GM18526 (cell line): ENCODE data around the gene TMOD3.

Experiments used
- POLR2A ChIP-seq: IDR thresholded peaks from 3 replicates; pipeline ENCODE4 v1.6.1; 2011; ENCODE audit not compliant: insufficient read length; ENCODE audit errors: extremely low read depth

TMOD3 gene

DNA sequence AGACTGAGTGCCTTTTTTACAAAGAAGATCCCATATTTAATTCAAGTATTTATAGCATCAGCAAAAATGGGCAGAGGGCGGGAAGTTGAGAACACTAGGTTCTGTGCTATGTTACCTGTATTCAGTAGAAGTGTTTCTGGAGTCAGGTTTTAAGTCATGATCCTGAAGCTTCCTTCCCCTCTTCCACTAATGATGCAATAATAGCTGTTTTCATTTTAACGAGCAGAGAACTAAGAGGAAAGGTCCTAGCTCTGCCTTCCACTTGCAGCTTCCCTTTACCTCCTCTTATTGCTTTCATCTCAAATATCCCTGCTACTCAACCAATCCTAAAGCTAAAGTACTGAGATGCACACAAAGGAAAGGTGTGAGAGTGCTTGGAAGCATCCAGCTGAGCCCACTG is 16.9 kb upstream of the TMOD3 start:
- TF ChIP-seq POLR2A: no peak

DNA sequence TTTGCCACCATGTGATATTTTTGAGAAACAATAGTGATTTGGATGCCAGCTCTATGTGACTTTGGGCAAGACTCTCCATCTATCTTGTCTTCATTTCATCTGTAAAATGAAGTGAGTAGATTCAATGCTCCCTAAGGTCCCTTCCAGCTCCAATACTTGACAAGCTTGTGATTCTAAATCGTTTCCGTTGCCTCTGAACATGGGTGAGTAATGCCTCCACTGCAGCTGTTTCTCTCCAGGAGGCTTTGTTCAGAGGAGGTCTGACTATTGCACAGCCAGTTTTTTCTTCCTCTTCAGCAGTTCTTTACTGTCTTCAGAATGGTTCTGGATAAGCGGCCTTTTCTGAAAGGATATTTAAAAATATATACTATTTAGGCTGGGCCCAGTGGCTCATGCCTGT is 14.8 kb upstream of the TMOD3 start:
- TF ChIP-seq POLR2A: no peak

DNA sequence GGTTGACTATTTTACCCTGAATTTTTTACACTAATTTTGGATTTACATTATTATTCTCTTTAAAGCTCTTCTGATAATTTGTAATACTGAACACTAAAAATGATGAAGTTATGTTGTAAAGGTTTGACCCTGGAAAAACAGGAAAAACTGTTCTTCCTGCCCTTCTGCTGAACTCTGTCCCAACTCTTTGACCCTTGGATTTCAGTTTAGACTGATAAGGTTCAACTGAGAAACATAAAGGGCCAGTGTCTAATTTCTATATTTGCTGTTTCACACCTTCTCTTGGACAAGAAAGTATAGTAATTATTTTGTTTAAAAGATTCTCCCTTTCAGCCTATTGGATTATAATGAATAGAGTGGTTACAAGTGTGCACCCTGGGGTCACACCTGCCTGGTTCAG is 12.8 kb upstream of the TMOD3 start:
- no peak for TF ChIP-seq POLR2A

DNA sequence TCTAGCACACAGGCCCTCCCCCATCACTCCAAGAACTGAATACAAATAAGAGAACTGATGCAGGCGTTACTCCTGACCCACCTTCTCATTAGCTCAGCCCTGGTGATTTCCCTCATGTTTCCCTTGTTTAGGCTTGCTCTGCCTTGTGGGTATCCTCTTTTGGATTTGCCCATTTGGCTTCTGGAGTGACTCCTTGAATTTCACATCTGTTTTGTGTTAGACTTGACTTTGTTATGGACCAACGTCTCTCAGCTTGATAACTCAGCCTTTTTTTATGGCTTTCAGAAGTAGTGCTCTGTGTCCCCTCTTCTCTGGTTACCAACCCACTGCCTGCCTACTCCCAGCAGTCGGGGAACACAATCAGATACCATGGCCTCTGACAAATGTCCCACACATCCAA is 11.3 kb upstream of the TMOD3 start:
- no peak for TF ChIP-seq POLR2A

DNA sequence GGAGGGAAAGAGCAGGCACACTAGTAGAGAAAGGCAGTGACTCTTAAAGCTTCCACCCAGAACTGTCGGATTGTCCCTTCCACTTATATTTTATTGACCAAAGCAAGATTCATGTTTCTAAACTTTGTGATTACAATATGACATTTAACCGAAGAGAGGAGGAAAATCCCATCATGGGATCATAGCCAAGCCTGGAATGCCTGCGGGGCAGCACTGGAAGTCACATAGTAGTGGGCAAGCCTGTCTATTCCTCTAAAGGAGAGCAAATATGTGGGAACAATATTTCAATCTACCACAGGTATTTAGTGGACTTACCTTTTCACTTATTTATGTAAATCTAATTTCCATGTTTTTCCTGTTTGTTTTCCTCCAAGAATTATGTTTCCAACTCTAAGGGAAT is 3.8 kb upstream of the TMOD3 start:
- no peak for TF ChIP-seq POLR2A

DNA sequence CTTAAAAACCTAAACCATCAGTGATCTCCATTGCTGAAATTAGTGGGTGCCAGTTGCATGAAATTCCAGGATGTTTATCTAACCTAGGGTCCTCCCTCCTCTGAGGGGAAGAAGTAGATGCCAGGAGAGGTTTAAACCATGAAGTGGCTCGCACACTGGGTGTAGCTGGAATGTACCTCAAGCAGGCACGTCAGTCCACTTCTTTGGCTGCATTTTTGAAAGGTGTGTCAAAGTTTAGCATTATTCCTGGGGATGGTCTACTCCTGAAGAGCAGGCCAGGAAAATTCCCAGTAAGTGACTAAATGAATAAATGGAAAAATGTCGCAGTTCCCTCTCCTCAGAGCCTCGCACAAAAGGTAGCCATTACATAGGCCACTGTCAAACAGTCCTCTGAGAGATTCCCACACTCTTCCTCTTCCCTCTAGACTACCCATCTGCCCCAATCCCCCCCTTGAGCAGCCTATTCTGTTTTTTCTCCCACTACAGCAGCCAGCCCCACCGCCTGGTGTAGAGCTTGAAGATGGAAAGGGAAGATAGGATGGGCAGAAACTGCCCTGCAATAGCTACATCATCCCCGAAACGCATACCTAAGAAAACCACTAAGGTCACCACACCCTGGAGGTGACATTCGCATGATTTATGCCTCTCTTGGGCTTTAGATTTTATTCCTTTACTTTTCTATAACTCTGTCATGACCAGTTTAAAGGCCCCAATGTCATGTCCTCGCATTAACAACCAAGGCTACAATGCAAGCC is 655 bp upstream of the TMOD3 start:
- TF ChIP-seq POLR2A: no peak

DNA sequence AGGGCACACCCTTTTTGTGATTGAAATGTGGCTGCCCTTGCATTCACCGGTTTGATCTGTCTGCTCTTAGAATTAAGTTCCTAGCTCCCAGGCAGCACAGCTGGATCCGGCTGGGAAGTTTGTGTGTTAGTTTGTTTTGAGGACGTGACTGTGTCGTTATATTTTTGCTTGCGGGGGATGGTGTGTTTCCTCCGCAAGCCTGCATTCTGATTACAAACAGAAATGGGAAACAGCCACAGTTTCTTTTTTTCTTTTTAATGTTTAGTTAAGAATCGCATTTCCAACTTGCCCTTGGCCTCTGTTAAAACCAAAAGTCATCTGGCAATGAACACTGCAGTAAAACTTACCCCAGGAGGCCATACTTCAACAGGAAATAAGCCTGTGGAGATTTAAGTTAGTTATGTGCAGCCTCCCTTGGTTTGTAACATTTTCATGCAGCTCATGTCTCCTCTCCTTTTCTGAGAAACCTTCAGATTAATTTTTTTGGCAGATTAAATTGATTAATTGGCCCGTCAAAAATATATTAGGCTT is 888 bp downstream of the TMOD3 start:
- no peak for TF ChIP-seq POLR2A

DNA sequence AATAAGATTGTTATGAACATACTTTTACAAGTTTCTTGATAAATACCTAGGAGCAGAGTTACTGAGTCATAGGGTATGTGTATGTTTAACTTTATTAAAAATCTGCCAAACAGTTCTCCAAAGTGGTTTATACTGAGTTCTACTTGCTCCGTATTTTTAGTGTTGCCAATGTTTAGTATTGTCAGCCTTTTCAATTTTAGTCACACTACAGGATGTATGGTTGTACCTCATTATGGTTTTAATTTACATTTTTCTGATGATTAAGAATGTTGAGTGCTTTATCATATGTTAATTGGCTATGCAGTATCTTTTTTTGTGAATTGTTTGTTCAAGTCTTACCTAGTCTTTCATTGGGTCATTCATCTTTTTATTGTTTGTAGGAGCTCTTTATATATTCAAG is 4.3 kb downstream of the TMOD3 start:
- no peak for TF ChIP-seq POLR2A

DNA sequence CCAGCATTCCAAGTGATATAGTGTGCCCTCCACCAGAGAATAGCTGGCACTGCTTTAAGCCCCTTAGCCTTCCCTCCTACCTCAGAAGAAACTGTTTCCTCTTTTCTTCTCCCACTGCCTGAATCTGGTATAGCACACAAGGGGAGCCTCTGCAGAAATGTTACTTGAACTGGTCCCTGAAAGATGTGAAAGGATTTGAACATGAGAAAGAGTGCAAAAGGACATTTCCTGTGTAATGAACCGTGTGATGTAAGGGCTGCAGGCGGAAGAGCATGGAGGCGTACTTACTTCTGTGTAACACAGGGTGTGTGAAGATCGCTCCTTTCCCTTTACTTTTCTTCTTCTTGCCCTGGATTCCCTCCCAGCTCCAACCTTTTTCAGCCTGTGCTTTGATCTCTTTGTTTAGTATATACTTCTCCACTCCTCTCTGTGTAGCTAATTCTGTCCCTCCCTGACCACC is 8.4 kb downstream of the TMOD3 start:
- TF ChIP-seq POLR2A: no peak

DNA sequence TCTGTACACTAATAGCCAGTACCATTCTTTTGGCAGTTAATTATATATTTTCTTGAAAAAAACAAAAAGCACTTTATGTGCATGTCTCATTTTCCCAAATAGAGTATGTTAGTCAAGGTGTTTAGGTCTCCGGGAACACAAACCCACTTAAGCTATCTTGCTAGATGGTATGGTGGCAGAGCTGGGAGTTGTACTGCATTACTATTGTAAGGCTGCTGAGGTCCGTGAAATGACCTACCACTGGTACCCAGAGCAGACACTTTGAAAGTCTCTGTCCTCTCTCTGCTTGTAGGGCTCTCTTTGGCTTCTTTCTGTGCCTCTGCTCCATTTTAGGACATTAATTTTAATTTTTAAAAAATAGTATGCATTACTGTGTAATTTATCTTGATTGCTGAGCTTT is 8.8 kb downstream of the TMOD3 start:
- TF ChIP-seq POLR2A: no peak

DNA sequence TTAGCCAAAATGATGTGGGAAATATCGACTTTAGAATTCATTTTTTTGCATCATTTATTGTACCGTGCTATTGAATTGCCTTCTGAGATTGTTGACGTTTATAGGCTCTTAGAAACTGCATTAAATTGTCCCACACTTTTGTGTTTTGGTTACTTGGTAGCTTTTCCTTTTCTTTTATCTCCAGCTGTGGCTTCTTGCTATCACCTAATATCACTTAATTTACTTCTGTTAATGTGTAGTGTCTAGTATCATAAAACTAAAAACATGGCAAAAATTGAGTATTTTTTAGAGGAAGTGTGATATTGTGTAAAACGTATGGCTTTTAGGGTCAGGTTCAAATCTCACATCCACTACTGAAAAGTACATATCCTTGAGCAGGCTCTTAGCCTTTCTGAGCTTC is 11.2 kb downstream of the TMOD3 start:
- no peak for TF ChIP-seq POLR2A

DNA sequence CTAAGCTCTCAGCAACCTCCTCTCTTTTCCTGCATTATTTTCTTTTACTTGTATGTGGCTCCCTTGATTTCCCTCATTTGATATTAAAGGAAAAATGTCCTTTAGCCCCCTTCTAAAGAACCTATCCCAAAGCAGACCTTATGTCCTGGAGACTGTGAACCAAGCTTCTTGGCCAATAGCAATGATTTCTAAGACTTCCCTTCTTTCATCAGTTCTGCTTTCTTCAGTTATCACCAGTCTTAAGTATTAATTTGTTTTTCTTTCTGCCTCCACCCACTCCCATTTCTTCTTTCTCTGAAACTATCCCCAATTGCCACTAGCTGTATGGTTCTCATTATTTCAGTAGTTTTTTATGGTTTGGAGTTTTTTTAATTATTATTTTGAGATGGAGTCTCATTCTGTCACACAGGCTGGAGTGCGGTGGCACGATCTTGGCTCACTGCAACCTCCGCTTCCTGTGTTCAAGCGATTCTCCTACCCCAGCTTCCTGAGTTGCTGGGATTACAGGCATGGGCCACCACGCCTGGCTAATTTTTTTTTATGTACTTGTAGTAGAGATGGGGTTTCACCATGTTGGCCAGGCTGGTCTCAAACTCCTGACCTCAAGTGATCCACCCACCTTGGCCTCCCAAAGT is 12.1 kb downstream of the TMOD3 start:
- TF ChIP-seq POLR2A: no peak

DNA sequence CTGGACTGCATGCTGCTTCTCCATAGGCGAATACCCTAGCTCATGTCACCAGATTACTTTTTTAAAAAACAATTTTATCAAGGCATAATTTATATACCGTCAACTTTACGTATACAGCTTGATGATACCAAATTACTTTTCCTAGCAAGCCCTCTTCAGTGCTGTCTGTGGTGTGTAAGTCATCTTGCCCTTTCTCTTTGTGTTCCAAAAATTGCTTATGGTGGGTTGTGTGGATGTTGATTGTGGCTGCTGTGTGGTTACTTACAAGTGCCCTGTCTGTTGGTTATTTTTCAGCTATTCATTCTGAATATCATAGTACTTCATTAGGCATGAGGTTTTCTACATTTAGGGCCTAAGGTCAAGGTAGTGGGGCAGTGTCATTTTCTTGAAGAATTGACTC is 12.8 kb downstream of the TMOD3 start:
- TF ChIP-seq POLR2A: no peak

DNA sequence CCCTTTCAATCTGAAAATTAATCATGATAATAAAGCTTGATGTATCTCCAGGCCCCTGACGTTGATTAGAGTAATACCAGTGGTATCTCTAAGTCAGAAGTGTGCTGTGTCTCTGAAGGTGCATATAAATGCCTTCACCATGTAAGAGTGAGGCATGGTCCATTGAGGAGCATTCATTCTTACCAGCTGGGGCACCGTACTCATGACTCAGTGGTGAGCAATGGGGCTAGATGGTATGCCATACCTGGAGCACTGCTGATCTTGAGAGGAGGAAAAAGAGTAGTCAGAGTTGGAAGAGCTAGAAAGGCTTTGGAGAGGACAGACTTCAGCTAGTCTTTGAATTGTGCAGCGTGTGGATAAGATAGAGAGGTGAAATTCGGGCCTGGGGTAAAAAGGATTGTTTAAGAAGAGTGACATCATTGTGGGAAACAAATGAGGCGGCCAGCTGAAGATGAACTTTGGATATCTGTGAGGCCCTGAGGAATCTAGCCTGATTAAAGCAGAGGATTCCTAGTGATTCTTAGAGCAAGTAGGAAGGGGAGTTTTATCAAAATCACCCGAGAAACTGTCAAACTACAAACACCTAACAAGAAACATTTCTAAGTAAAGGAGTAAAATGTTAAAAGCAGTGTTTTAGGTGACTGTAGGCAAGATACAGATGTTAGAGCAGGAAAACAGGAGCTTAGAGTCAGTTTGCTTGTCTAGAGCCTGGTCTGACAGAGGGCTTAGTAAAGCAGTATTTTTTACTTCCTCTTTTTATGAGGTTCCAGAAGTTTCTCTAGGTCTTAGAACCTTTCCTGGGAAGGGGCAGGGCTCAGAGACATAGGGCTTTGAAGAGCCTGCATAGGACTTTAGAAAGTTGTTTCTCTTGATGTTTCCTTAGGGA is 13.6 kb downstream of the TMOD3 start:
- no peak for TF ChIP-seq POLR2A

DNA sequence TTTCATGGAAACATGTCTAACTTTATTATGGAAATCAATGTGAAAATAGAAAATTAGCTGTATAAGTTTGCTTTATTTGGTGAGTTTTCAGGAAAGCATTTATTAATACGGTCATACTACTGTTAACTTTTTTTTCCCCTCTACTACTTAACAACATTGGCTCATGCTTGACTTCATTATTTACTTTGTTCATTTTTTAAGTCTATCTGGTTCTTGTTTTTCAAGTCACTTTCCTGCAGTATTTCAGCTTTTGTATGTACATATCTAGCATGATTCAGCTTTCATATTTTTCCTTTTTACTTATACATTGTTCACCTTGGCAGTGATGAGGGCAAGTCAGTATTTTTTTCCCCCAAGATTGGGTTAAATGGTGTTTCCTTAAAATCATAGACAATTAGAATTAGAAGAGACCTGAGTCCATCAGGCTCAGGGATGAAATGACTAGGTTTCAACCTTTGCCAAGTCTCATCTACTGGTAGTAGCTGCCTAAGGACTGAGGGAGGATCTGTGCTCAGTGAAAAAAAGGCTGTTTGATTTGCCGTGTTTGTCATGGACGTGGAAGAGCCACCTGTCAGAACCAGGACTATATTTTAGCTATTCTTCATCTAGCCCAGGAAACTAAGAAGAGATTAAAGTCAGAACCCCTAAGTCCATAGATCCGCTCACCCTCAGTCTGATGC is 15.4 kb downstream of the TMOD3 start:
- TF ChIP-seq POLR2A: no peak
